ENCODE results near the gene SUCNR1.
"Not testable (repeated sequence)": the region's sequence is repeated elsewhere in the genome, so short reads cannot be mapped to it uniquely, and the experiment has no call there.

Gene SUCNR1

DNA sequence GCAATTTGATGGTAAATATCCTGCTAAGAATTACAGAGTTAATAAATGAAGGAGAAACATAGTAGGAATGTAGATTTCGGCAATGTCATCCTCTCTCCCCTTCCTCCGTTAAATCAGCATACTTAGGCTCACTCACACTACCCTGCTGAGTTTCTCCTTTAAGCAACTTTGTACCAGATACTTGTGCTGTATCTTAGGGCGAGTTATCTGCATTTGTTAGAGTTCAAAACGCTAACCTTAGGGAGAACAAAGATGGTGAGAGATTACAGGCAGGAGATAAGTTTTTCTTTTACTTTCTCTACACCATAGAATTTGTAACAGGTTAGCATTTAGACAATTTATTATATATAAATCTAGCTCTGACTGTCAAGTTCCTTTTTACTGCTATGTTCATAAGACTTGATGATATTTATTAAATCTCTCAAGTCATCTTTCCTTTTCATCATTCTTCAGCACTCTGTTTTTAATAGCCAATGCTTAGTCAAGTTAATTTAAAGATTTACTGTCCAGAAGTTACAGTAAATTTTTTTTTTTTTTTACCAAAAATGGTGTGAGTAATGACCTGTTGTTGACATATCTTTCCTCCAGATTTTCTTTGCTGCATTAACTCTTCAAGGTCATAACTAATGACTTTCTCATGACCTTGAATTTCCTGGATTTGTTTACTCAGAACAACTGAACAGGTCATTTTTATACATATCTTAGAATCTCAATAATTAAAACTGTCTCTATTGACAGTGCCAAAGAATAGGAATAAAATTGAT lies 22.2 kb downstream of the SUCNR1 start:
- Histone ChIP-seq H4K20me1 (ENCODE audit: insufficient read depth, low read length) (no peaks in the 10 kb centered on the region), H3K27me3 (ENCODE audit: insufficient read depth, low read length, poor library complexity) (no peaks in the 10 kb centered on the region), H3K9ac (ENCODE audit: low read depth, low read length) (no peak overlapping the region), H3K4me3 (ENCODE audit: low read depth in 1 of 2, low read length in 2 of 2) (no peak overlapping the region), H3K4me1 (ENCODE audit: insufficient read depth, low read length) (peaks cover 48% of the 10 kb centered on the region), H3K9me3 (ENCODE audit: insufficient read depth, low read length, severe bottlenecking) (peaks cover 2% of the 10 kb centered on the region), H3K79me2 (ENCODE audit: insufficient read depth, low read length) (no peaks in the 10 kb centered on the region), H3K4me2 (ENCODE audit: insufficient read depth, low read length) (no peak overlapping the region), H2AFZ (ENCODE audit: low read depth, low read length) (0 out of 2 replicates have a peak overlapping the region, but pooled peaks have one; percentile 51), H3K27ac (ENCODE audit: low read length) (peak overlapping the region; percentile 19), H3K36me3 (ENCODE audit: insufficient read depth, low read length) (no peaks in the 10 kb centered on the region)
- DNase-seq (no peak), ATAC-seq (ENCODE audit: insufficient read depth, low read depth) (no peak)
- no peak for TF ChIP-seq EZH2 (IDR thresholded peaks at IDR 0.05; ENCODE audit: borderline replicate concordance, low read depth, low read length, severe bottlenecking)
- TF ChIP-seq, protein P1, sequence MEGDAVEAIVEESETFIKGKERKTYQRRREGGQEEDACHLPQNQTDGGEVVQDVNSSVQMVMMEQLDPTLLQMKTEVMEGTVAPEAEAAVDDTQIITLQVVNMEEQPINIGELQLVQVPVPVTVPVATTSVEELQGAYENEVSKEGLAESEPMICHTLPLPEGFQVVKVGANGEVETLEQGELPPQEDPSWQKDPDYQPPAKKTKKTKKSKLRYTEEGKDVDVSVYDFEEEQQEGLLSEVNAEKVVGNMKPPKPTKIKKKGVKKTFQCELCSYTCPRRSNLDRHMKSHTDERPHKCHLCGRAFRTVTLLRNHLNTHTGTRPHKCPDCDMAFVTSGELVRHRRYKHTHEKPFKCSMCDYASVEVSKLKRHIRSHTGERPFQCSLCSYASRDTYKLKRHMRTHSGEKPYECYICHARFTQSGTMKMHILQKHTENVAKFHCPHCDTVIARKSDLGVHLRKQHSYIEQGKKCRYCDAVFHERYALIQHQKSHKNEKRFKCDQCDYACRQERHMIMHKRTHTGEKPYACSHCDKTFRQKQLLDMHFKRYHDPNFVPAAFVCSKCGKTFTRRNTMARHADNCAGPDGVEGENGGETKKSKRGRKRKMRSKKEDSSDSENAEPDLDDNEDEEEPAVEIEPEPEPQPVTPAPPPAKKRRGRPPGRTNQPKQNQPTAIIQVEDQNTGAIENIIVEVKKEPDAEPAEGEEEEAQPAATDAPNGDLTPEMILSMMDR (IDR thresholded peaks at IDR 0.05; ENCODE audit: borderline replicate concordance, extremely low read depth, low read length, poor library complexity, severe bottlenecking) = no peak

DNA sequence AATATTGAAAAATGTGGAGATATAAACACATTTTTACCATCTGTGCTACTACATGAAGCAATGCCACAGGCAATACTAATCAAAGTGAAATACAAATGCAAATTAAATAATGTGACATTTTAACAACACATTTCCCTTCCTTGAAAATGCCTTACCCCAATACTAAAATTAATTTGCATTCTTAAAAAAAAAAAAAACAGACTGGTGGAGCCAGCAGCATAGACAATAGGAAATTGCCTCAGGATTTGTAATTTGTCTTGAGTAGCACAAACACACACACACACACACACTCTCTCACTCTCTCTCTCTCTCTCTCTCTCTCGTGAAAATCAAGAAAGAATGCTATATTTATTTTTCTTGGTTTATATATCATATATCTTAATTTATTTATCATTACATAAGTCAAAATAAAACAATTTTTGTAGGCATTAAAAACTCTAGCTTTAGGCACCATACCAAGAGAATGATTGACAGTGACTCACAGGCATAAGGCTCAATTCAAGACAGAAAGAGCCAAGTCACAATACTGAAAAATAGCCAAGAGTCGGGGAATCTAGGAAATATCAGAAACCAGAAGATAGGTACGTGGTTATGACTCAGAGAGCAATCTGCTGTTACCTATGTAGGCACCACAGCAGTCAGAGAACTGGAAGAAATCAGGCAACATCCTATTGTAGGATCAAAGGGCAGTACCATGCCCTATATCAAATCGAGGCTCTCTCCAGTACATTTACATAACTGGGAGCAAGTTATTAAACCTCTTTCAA lies 23.0 kb downstream of the SUCNR1 start:
- Histone ChIP-seq H3K9ac (ENCODE audit: low read depth, low read length) (no peak overlapping the region), H3K4me2 (ENCODE audit: insufficient read depth, low read length) (no peak overlapping the region), H3K9me3 (ENCODE audit: insufficient read depth, low read length, severe bottlenecking) (peaks cover 2% of the 10 kb centered on the region), H3K27me3 (ENCODE audit: insufficient read depth, low read length, poor library complexity) (no peaks in the 10 kb centered on the region), H4K20me1 (ENCODE audit: insufficient read depth, low read length) (no peaks in the 10 kb centered on the region), H3K4me3 (ENCODE audit: low read depth in 1 of 2, low read length in 2 of 2) (no peak overlapping the region), H3K79me2 (ENCODE audit: insufficient read depth, low read length) (no peaks in the 10 kb centered on the region), H3K36me3 (ENCODE audit: insufficient read depth, low read length) (no peaks in the 10 kb centered on the region), H2AFZ (ENCODE audit: low read depth, low read length) (peak overlapping the region; percentile 8; the same call in 1 of the 2 replicates), H3K4me1 (ENCODE audit: insufficient read depth, low read length) (peaks cover 48% of the 10 kb centered on the region), H3K27ac (ENCODE audit: low read length) (no peak overlapping the region)
- no peak for TF ChIP-seq EZH2 (IDR thresholded peaks at IDR 0.05; ENCODE audit: borderline replicate concordance, low read depth, low read length, severe bottlenecking)
- TF ChIP-seq, protein P1 (IDR thresholded peaks at IDR 0.05; ENCODE audit: borderline replicate concordance, extremely low read depth, low read length, poor library complexity, severe bottlenecking) = no peak
- ATAC-seq (ENCODE audit: insufficient read depth, low read depth) (peak; percentile 71), DNase-seq (no peak)

DNA sequence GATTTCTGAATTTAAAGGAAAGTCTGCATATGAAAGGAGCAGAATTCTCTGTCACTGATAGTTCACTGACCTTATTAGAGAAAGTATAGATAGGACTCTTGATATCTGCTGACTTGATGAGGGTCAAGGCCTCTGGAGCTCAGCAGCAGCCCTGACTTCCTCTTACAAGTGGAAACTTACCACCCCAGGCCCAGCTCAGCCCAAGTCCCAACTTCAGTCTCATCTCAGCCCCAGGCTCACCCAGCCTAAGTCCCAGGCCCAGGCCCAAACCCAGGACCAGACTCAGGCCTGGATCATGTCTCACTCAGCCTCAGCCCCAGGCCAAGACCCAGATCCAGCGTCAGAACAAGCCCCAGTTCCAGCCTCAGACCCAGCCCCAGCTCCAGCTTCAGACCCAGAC lies 24.7 kb downstream of the SUCNR1 start:
- H4K20me1 ChIP-seq (ENCODE audit: insufficient read depth, low read length); H2AFZ ChIP-seq (ENCODE audit: low read depth, low read length); H3K9ac ChIP-seq (ENCODE audit: low read depth, low read length); H3K36me3 ChIP-seq (ENCODE audit: insufficient read depth, low read length); DNase-seq; H3K27me3 ChIP-seq (ENCODE audit: insufficient read depth, low read length, poor library complexity); H3K4me3 ChIP-seq (ENCODE audit: low read depth in 1 of 2, low read length in 2 of 2); H3K9me3 ChIP-seq (ENCODE audit: insufficient read depth, low read length, severe bottlenecking); H3K27ac ChIP-seq (ENCODE audit: low read length); H3K4me2 ChIP-seq (ENCODE audit: insufficient read depth, low read length); H3K79me2 ChIP-seq (ENCODE audit: insufficient read depth, low read length); ATAC-seq (ENCODE audit: insufficient read depth, low read depth): not testable (repeated sequence)
- H3K4me1 ChIP-seq (ENCODE audit: insufficient read depth, low read length) = peaks cover 51% of the 10 kb centered on the region

DNA sequence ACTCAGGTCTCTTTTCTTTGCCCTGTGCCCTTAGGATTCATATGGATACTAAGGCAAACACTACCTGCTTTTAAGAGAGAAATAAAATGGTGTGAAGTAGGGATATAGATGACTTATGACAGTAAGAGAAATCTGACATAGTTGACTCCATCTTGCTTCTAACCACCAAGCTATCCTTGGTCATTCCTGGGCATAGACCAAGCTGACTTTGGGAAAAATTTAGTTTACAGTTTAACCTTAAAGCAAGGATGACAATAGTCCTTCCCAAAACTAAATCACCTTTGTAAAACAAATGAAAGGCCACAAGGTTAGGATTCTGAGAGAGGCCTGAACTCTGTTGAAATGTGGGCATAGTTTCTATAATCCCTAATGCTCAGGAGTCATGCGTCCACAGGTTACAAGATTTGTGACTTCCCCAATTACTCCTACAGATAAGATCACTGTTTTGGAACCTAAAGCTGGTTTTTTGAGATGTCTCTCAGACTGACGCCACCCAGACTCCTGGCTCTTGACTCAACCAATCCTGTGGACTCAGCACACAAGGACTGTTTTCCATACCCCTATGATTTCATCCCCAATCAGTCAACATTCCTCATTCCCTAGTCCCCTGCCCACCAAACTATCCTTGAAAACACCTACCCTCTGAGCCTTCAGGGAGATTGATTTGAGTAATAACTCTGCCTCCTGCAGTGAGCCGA lies 25.3 kb downstream of the SUCNR1 start:
- H3K36me3 ChIP-seq (ENCODE audit: insufficient read depth, low read length); ATAC-seq (ENCODE audit: insufficient read depth, low read depth); H3K27me3 ChIP-seq (ENCODE audit: insufficient read depth, low read length, poor library complexity); H2AFZ ChIP-seq (ENCODE audit: low read depth, low read length); H3K4me2 ChIP-seq (ENCODE audit: insufficient read depth, low read length); H4K20me1 ChIP-seq (ENCODE audit: insufficient read depth, low read length); H3K27ac ChIP-seq (ENCODE audit: low read length); H3K79me2 ChIP-seq (ENCODE audit: insufficient read depth, low read length); H3K9me3 ChIP-seq (ENCODE audit: insufficient read depth, low read length, severe bottlenecking); H3K4me3 ChIP-seq (ENCODE audit: low read depth in 1 of 2, low read length in 2 of 2); DNase-seq; H3K9ac ChIP-seq (ENCODE audit: low read depth, low read length): not testable (repeated sequence)
- H3K4me1 ChIP-seq (ENCODE audit: insufficient read depth, low read length) = peaks cover 57% of the 10 kb centered on the region
